Aorta (tissue), 5 donors: ENCODE data around the gene TBC1D1. TPM values are rescaled to one million over a fixed set of nuclear protein-coding genes. Genes with fewer than 3 reads are reported as not detected.

Experiments used
- ATAC-seq: fragments of 200-7000 bp; cut with Tn5 transposase; one replicate; pipeline ENCODE4 v1.9.1; 2022; ENCODE audit warnings: moderate library complexity; ENCODE audit not compliant: low FRiP score
- DNase-seq, 2 donors: peaks; one replicate each; pipeline ENCODE4 v3.0.0-alpha.2; 2020
- H3K27ac ChIP-seq, 2 donors: one replicate each; pipeline ENCODE4 v1.5.1; 2013; ENCODE audit warnings: low read length in 2 of 2, mild to moderate bottlenecking in 2 of 2, moderate library complexity in 2 of 2, control low read depth in 1 of 2, inconsistent platforms in 1 of 2, low read depth in 1 of 2
- H3K27me3 ChIP-seq, 2 donors: one replicate each; pipeline ENCODE4 v1.6.1; 2013; ENCODE audit warnings: control low read depth in 1 of 2, low read length in 1 of 2, mild to moderate bottlenecking in 1 of 2, moderate library complexity in 1 of 2; ENCODE audit not compliant: insufficient read depth in 2 of 2, control insufficient read depth in 1 of 2
- H3K36me3 ChIP-seq, 2 donors: one replicate each; pipeline ENCODE4 v1.6.1; 2013; ENCODE audit warnings: control low read depth in 1 of 2, low read length in 1 of 2, mild to moderate bottlenecking in 1 of 2; ENCODE audit not compliant: insufficient read depth in 2 of 2, control insufficient read depth in 1 of 2
- H3K4me1 ChIP-seq, 2 donors: one replicate each; pipeline ENCODE4 v1.6.1; 2013; ENCODE audit warnings: low read length in 2 of 2, control low read depth in 1 of 2, mild to moderate bottlenecking in 1 of 2, moderate library complexity in 1 of 2; ENCODE audit not compliant: insufficient read depth in 2 of 2, control insufficient read depth in 1 of 2
- H3K4me3 ChIP-seq, 2 donors: one replicate each; pipeline ENCODE4 v1.5.1; 2013; ENCODE audit warnings: low read length in 2 of 2, control low read depth in 1 of 2, mild to moderate bottlenecking in 1 of 2
- H3K9me3 ChIP-seq: one replicate; pipeline ENCODE4 v1.6.1; 2013; ENCODE audit warnings: mild to moderate bottlenecking, low read length; ENCODE audit not compliant: control insufficient read depth
- WGBS, 2 donors: extraction: QIAGEN DNeasy Blood & Tissue Kit; methylation state at CpG; one replicate each; pipeline ENCODE4 v1.1.7; 2013; 5-methylcytosine and 5-hydroxymethylcytosine counted together
- intact Hi-C, 2 donors: fragments of 100-400 bp; cut with DNase I; formaldehyde crosslinking; loops; one replicate each; pipeline versions ENCODE4 v1.14.2 to v1.15.0; 2022
- polyA plus RNA-seq, 2 donors: library from polyadenylated mRNA; stranded (reverse); fragments of 200-250 nt; gene quantifications; one replicate each; pipeline ENCODE4 v1.2.3, GENCODE V29; 2013
- total RNA-seq, 2 donors: library from RNA; stranded (reverse); fragmentation: NEBNext Ultra II Directional; extraction: Animal tissue kit (Norgen Biotek cat#: 25700); gene quantifications; one replicate each; pipeline ENCODE4 v1.2.1, GENCODE V29; 2021
- donor health status: healthy with polysubstance abuse.
- donor health status: Bipolar disorder and iron deficiency.
- donor health status: DM: no; HTN: no; CAD: no.
- donor health status: DM: no; HTN: no; CAD: no.
- donor health status: DM: yes; HTN: yes; CAD: no.

TBC1D1 gene
- total and polyA plus RNA-seq, 4 donors = 66.4 to 219 (median 115) TPM

- ATAC-seq = no peak
- intact Hi-C loops = no loop called here
- H3K36me3 ChIP-seq = peaks cover 0 to 2% of the 10 kb centered on the region in 2 donors
- 13 to 22% methylated on average over 4 of the region's 4 CpGs for WGBS, 2 donors
- DNase-seq = no peak
- peaks cover 0 to 3% of the 10 kb centered on the region in 2 donors for H3K4me1 ChIP-seq
- no peaks in the 10 kb centered on the region for H3K27me3 ChIP-seq
- H3K4me3 ChIP-seq = no peak overlapping the region
- H3K27ac ChIP-seq = peak overlapping the region in 1 of 2 donors; percentile 6
- no peaks in the 10 kb centered on the region for H3K9me3 ChIP-seq
These were observed 254.9 kb downstream of the TBC1D1 start for GRCh38 chr4:38145741-38146140.

- Histone ChIP-seq H3K27ac (no peak overlapping the region), H3K9me3 (no peaks in the 10 kb centered on the region), H3K4me1 (peaks cover 0 to 3% of the 10 kb centered on the region in 2 donors), H3K27me3 (no peaks in the 10 kb centered on the region), H3K36me3 (no peaks in the 10 kb centered on the region), H3K4me3 (no peak overlapping the region)
- ATAC-seq (no peak), DNase-seq (no peak)
- WGBS, 2 donors = 83 to 88% methylated on average over 2 of the region's 2 CpGs
- intact Hi-C loops = no loop called here
These were observed 255.5 kb downstream of the TBC1D1 start for GRCh38 chr4:38146383-38146782.

DNA sequence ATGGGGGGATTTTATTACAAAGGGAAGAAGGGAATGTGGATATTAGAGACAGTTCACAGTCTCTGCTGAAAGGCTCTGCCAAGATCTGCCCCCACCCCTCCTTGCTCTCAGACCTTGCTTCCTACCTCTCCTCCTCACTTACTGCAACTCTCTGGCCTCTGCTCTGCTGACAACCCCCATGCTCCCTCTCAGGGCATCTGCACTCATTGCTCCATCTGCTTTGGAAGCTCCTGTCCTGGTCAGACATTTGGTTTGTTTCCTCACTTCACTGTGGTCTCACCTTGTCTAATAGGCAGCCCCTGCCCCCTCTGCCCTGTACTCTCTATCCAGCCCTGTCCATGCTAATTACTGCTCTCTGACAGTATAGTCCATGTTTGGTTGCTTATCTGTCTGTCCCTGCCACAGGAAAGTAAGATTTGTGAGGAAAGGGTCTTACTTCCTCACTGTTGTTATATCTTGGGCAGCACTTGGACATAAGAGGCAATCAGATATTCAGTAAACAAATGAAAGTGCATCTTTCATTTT, 258.6 kb downstream of the TBC1D1 start:
- ATAC-seq = no peak
- H3K4me1 ChIP-seq = peaks cover 0 to 3% of the 10 kb centered on the region in 2 donors
- no peak overlapping the region for H3K4me3 ChIP-seq
- H3K27ac ChIP-seq = no peak overlapping the region
- DNase-seq = no peak
- no peaks in the 10 kb centered on the region for H3K9me3 ChIP-seq
- intact Hi-C loops = no loop called here
- no peaks in the 10 kb centered on the region for H3K27me3 ChIP-seq
- H3K36me3 ChIP-seq = no peaks in the 10 kb centered on the region

GRCh38 chr4:38149997-38150671, 259.2 kb downstream of the TBC1D1 start:
- Histone ChIP-seq H3K4me1 (peaks cover 0 to 3% of the 10 kb centered on the region in 2 donors), H3K27ac (no peak overlapping the region), H3K4me3 (no peak overlapping the region), H3K9me3 (no peaks in the 10 kb centered on the region), H3K36me3 (no peaks in the 10 kb centered on the region), H3K27me3 (no peaks in the 10 kb centered on the region)
- intact Hi-C loops = no loop called here
- DNase-seq (no peak), ATAC-seq (no peak)
- 27 to 34% methylated on average over 8 of the region's 8 CpGs for WGBS, 2 donors

- Histone ChIP-seq H3K4me3 (no peak overlapping the region), H3K9me3 (no peaks in the 10 kb centered on the region), H3K4me1 (peaks cover 0 to 3% of the 10 kb centered on the region in 2 donors), H3K36me3 (no peaks in the 10 kb centered on the region), H3K27me3 (no peaks in the 10 kb centered on the region), H3K27ac (no peak overlapping the region)
- 60 to 71% methylated on average over 5 of the region's 5 CpGs for WGBS, 2 donors
- no peak for DNase-seq
- intact Hi-C loops = no loop called here
- no peak for ATAC-seq
These were observed 259.9 kb downstream of the TBC1D1 start for GRCh38 chr4:38150766-38151165.

DNA sequence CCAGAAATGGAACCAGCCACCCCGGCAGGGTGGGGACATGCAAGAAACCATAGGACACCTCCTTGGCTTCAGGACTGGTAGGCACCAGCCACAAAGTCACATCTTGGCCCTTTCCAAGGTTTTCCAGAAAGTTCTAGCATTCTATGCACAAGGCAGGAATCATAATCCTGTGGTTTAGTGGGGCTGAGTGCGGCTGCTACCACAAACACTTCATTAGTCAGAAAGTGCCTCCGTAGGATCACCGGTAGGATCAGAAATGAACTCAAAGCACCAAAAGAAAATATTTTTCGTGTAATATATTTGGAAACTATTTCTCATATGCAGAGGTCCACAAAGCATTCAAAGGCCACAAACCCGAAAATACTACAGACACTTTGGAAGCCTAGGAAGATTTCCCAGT, 261.0 kb downstream of the TBC1D1 start:
- no peaks in the 10 kb centered on the region for H3K27me3 ChIP-seq
- no peaks in the 10 kb centered on the region for H3K9me3 ChIP-seq
- 57 to 61% methylated on average over 6 of the region's 6 CpGs for WGBS, 2 donors
- ATAC-seq (no peak), DNase-seq (no peak)
- H3K4me1 ChIP-seq = peaks cover 0 to 3% of the 10 kb centered on the region in 2 donors
- no peaks in the 10 kb centered on the region for H3K36me3 ChIP-seq
- no peak overlapping the region for H3K4me3 ChIP-seq
- no peak overlapping the region for H3K27ac ChIP-seq
- intact Hi-C loops = no loop called here

DNA sequence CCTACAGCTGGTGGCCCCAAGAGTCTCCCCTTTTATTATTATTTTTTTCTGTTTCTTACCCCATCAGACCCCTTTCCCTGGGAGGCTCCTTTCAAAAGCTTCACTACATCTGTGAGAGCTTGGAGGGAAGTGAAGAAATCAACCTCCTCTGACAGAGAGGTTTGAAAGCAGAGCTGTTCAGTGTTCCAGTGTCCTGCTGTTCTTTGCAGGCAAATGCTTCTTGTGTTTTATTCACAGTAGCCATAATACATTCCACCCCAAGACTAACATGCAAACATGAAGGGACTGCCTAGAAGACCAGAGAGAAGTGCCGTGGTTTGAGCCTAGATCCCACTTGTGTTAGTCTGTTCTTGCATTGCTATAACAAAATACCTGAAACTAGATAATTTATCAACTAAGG, 261.4 kb downstream of the TBC1D1 start:
- no peaks in the 10 kb centered on the region for H3K9me3 ChIP-seq
- intact Hi-C loops = no loop called here

GRCh38 chr4:38152721-38153386, 262.0 kb downstream of the TBC1D1 start:
- no peaks in the 10 kb centered on the region for H3K36me3 ChIP-seq
- 86 to 87% methylated on average over 7 of the region's 7 CpGs for WGBS, 2 donors
- ATAC-seq (no peak), DNase-seq (no peak)
- H3K9me3 ChIP-seq = no peaks in the 10 kb centered on the region
- H3K4me3 ChIP-seq = no peak overlapping the region
- no peak overlapping the region for H3K27ac ChIP-seq
- no peaks in the 10 kb centered on the region for H3K27me3 ChIP-seq
- intact Hi-C loops = no loop called here
- H3K4me1 ChIP-seq = peaks cover 0 to 3% of the 10 kb centered on the region in 2 donors

More for the DNA sequence above, 261.4 kb downstream of the TBC1D1 start:
- Histone ChIP-seq H3K27me3 (no peaks in the 10 kb centered on the region), H3K36me3 (no peaks in the 10 kb centered on the region), H3K27ac (no peak overlapping the region), H3K4me3 (no peak overlapping the region), H3K4me1 (peaks cover 0 to 3% of the 10 kb centered on the region in 2 donors)
- ATAC-seq = no peak
- WGBS, 2 donors = 84 to 85% methylated on average over 1 of the region's 1 CpG
- no peak for DNase-seq

DNA sequence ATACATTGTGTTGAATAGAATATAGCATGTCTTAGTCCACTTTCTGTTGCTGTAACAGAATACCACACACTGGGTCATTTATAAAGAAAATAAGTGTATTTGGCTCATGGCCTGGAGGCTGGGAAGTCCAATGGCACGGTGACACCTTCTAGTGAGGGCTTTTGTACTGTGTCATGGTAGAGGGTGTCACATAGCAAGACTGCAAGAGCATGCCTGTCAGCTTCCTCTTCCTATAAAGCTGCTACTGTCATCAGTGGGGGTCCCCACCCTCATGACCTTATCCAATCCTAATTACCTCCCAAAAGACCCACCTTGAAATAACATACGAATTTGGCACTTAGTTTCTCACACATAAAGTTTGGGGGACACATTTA, 262.5 kb downstream of the TBC1D1 start:
- ATAC-seq (no peak), DNase-seq (no peak)
- H3K9me3 ChIP-seq = no peaks in the 10 kb centered on the region
- H3K4me3 ChIP-seq = no peak overlapping the region
- 70 to 80% methylated on average over 2 of the region's 2 CpGs for WGBS, 2 donors
- H3K27me3 ChIP-seq = no peaks in the 10 kb centered on the region
- intact Hi-C loops = no loop called here
- H3K36me3 ChIP-seq = no peaks in the 10 kb centered on the region
- H3K27ac ChIP-seq = no peak overlapping the region
- peaks cover 0 to 3% of the 10 kb centered on the region in 2 donors for H3K4me1 ChIP-seq
